HCT116 (cell line): ENCODE measurements around the gene METTL26. TPM values are rescaled to one million over a fixed set of nuclear protein-coding genes. Genes with fewer than 3 reads are reported as not detected.
A peak's percentile ranks its signal among the peaks of the same experiment; 100 is the strongest.

Experiments
- ATAC-seq: fragments of 200-7000 bp; cut with Tn5 transposase; 2 replicates; pipeline ENCODE4 v1.9.1; 2020; ENCODE audit warnings: mild to moderate bottlenecking, moderate library complexity
- BruUV-seq: library from RNA; stranded (reverse); fragments of 400-500 nt; replicated peaks from 2 replicates; lab custom pipeline; 2021; lab: Mats Ljungman, UMichigan
- CTCF ChIA-PET: fragments of 300-600 bp; sonication (Branson Sonifier 250); formaldehyde crosslinking; loops from one replicate; lab custom pipeline; 2021; ENCODE audit warnings: antibody characterized with exemption; lab: Charles Lee
- POLR2A ChIA-PET: fragments of 300-600, 350-600 bp; sonication (Branson Sonifier 250); formaldehyde crosslinking; loops from one replicate; lab custom pipeline; 2021; ENCODE audit warnings: antibody characterized with exemption; lab: Charles Lee
- RAD21 ChIA-PET, 2 experiments: fragments of 300-600 bp; sonication (Branson Sonifier 250); formaldehyde crosslinking; loops; one replicate each; lab custom pipeline; 2023; ENCODE audit warnings: low total read pairs in 2 of 2; ENCODE audit not compliant: uncharacterized antibody in 2 of 2, unreplicated experiment in 2 of 2, low non-redundant PET in 1 of 2; lab: Charles Lee
- DNase-seq: peaks from one replicate; pipeline ENCODE4 v3.0.0-alpha.2; 2010; ENCODE audit warnings: low read depth, low spot score
- H2AFZ ChIP-seq: fragments of 200-600 bp; shearing (Covaris generic), sonication (generic); 2 replicates; pipeline ENCODE4 v1.6.1; 2017; ENCODE audit warnings: low read depth, mixed run types, mixed read lengths, antibody characterized with exemption, low read length; ENCODE audit not compliant: poor library complexity, severe bottlenecking
- H3K27ac ChIP-seq: 2 replicates; pipeline ENCODE4 v1.5.1; 2012; ENCODE audit warnings: low read depth, low read length
- H3K27me3 ChIP-seq: fragments of 200-600 bp; sonication (generic); 2 replicates; pipeline ENCODE4 v1.6.1; 2016; ENCODE audit warnings: mixed run types, low read length, mixed read lengths; ENCODE audit not compliant: insufficient read depth
- H3K36me3 ChIP-seq, 2 experiments: fragments of 200-500 bp in 1 of 2; fragments of 200-600 bp in 1 of 2; sonication (Bioruptor generic) in 1 of 2; sonication (generic) in 1 of 2; 2 replicates each; pipeline versions ENCODE4 v1.5.1 to v1.6.1; 2014 to 2016; ENCODE audit warnings: low read length in 2 of 2, inconsistent platforms in 1 of 2, mixed read lengths in 1 of 2, mixed run types in 1 of 2; ENCODE audit not compliant: insufficient read depth in 2 of 2, control insufficient read depth in 1 of 2
- H3K4me1 ChIP-seq, 2 experiments: fragments of 200-600 bp in 1 of 2; sonication (generic) in 1 of 2; 2 replicates each; pipeline versions ENCODE4 v1.5.1 to v1.6.1; 2012 to 2017; ENCODE audit warnings: low read length in 2 of 2, inconsistent platforms in 1 of 2, mild to moderate bottlenecking in 1 of 2, mixed read lengths in 1 of 2, mixed run types in 1 of 2, moderate library complexity in 1 of 2; ENCODE audit not compliant: insufficient read depth in 2 of 2, control insufficient read depth in 1 of 2
- H3K4me2 ChIP-seq: fragments of 200-600 bp; sonication (generic); 2 replicates; pipeline ENCODE4 v1.6.1; 2017; ENCODE audit warnings: mixed run types, low read length, mixed read lengths
- H3K4me3 ChIP-seq, 2 experiments: fragments of 200-600 bp in 1 of 2; sonication (generic) in 1 of 2; replicated peaks in 1 of 2; 2 replicates each; pipeline ENCODE4 v1.5.1; 2011 to 2016; ENCODE audit warnings: low read length in 2 of 2, control low read depth in 1 of 2, low read depth in 1 of 2, mild to moderate bottlenecking in 1 of 2, mixed read lengths in 1 of 2, mixed run types in 1 of 2
- H3K79me2 ChIP-seq: fragments of 200-600 bp; sonication (generic); 2 replicates; pipeline ENCODE4 v1.6.1; 2017; ENCODE audit warnings: mild to moderate bottlenecking, mixed run types, low read length, moderate library complexity, mixed read lengths; ENCODE audit not compliant: insufficient read depth
- H3K9ac ChIP-seq: fragments of 200-600 bp; sonication (generic); 2 replicates; pipeline ENCODE4 v1.6.1; 2016; ENCODE audit warnings: low read length, mixed read lengths
- H3K9me2 ChIP-seq: fragments of 200-600 bp; sonication (generic), shearing (Covaris generic); 2 replicates; pipeline ENCODE4 v1.6.1; 2017; ENCODE audit warnings: mixed run types, mild to moderate bottlenecking, moderate library complexity; ENCODE audit not compliant: insufficient read depth
- H3K9me3 ChIP-seq, 2 experiments: fragments of 200-500 bp in 1 of 2; fragments of 200-600 bp in 1 of 2; sonication (Bioruptor generic) in 1 of 2; sonication (generic) in 1 of 2; 2 replicates each; pipeline ENCODE4 v1.6.1; 2014 to 2017; ENCODE audit warnings: low read length in 2 of 2, mixed read lengths in 2 of 2, inconsistent platforms in 1 of 2, low read depth in 1 of 2, mild to moderate bottlenecking in 1 of 2, mixed run types in 1 of 2, moderate library complexity in 1 of 2; ENCODE audit not compliant: control insufficient read depth in 1 of 2, insufficient read depth in 1 of 2
- H4K20me1 ChIP-seq: fragments of 200-600 bp; sonication (generic), shearing (Covaris generic); 2 replicates; pipeline ENCODE4 v1.6.1; 2017; ENCODE audit warnings: mixed run types, mild to moderate bottlenecking, moderate library complexity; ENCODE audit not compliant: insufficient read depth
- CEBPB ChIP-seq: IDR thresholded peaks from 2 replicates; pipeline ENCODE4 v1.6.1; 2012; ENCODE audit warnings: low read depth
- EGR1 ChIP-seq: IDR thresholded peaks from 2 replicates; pipeline ENCODE4 v1.6.1; 2012; ENCODE audit warnings: low read depth
- FOSL1 ChIP-seq: IDR thresholded peaks from 2 replicates; pipeline ENCODE4 v1.6.1; 2012; ENCODE audit warnings: low read depth
- SIN3A ChIP-seq: IDR thresholded peaks from 2 replicates; pipeline ENCODE4 v1.6.1; 2012; ENCODE audit warnings: low read depth
- intact Hi-C: fragments of 100-400 bp; cut with micrococcal nuclease; formaldehyde crosslinking; loops from 2 replicates; pipeline ENCODE4 v1.10.0; 2022
- total RNA-seq: library from RNA; stranded (reverse); gene quantifications from one replicate; pipeline ENCODE4 v1.2.1, GENCODE V29; 2021; ENCODE audit not compliant: unreplicated experiment

The METTL26 gene
- total RNA-seq, 1 experiment from 2014 or later: 85.7 TPM

DNA sequence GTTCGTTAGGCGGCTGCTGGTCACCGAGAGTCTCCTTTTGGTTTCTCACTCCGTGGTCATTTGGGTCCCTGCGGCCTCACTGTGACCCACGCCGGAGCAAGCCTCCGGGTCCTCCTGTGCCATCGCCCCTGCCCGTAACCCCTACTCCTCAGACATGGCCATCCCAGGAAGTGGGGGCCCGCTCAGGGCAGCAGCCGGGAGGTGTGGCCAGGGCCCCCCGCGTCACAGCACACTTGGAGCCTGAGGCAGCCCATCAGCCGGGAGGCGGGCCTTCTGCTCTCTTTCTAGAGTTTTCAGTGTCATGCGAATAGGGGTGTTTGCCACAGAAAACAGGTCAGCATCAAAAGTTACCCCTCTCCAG is 13.2 kb downstream of the METTL26 start:
- DNase-seq (no peak), ATAC-seq (no peak)
- H3K79me2 ChIP-seq: no peaks in the 10 kb centered on the region
- CTCF ChIA-PET: no interaction called here
- no peak overlapping the region for H3K9ac ChIP-seq
- RAD21 ChIA-PET: no interaction called here
- H4K20me1 ChIP-seq: no peaks in the 10 kb centered on the region
- intact Hi-C loops: no loop called here
- no peak overlapping the region for H2AFZ ChIP-seq
- POLR2A ChIA-PET: no interaction called here
- no peaks in the 10 kb centered on the region for H3K9me2 ChIP-seq
- no peaks in the 10 kb centered on the region for H3K9me3 ChIP-seq
- no peaks in the 10 kb centered on the region for H3K36me3 ChIP-seq
- no peak overlapping the region for H3K27ac ChIP-seq
- no peaks in the 10 kb centered on the region for H3K27me3 ChIP-seq
- no peak overlapping the region for H3K4me2 ChIP-seq
- peaks cover 28 to 48% of the 10 kb centered on the region in 2 experiments for H3K4me1 ChIP-seq
- no peak overlapping the region for H3K4me3 ChIP-seq
- BruUV-seq: no TSS peak
- TF ChIP-seq FOSL1: no peak

DNA sequence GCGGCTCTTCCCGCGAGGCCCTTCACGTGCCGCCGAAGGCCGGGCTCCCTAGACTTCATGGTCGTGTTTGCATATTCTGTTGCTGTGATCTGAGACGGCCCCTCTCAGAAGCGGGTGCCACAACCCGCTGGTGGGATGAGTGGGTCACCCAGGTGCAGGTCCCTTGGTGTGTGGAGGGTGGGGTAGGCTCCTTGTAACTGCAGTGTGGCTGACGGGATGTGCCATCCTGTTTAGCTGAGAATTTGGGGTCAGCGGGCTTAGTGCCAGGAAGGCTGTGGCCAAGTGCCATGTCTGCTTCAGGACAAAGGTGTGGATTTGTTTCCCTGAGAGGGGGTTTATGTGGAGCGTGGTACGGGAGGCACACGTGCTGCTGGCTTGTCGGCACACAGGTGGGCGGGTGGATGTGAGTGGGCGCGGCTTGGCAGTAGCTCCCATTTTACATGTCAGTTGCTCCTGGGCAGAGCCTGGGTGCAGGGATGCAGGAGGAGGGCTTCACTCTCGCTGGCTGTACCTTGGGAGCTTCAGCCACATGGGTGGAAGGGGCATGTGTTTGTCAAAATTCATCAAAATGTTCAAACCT is 14.5 kb downstream of the METTL26 start:
- ChIA-PET RAD21 (no interaction called here), POLR2A (no interaction called here), CTCF (interaction anchor here (0.9 kb wide), 1 partner anchor 45 kb away, joined by 3 read pairs; no protein-coding TSS in a partner anchor)
- intact Hi-C loops: no loop called here
- DNase-seq (no peak), ATAC-seq (peak; percentile 52)
- no TSS peak for BruUV-seq
- Histone ChIP-seq H3K9ac (peak overlapping the region; percentile 32), H2AFZ (no peak overlapping the region), H3K27me3 (no peaks in the 10 kb centered on the region), H3K4me1 (peaks cover 18 to 35% of the 10 kb centered on the region in 2 experiments), H3K9me2 (no peaks in the 10 kb centered on the region), H3K36me3 (no peaks in the 10 kb centered on the region), H3K4me3 (peak overlapping the region in 1 of 2 experiments; percentile 25; a peak in 1 of 4 replicates), H3K4me2 (peak overlapping the region; percentile 62), H4K20me1 (no peaks in the 10 kb centered on the region), H3K9me3 (no peaks in the 10 kb centered on the region), H3K79me2 (no peaks in the 10 kb centered on the region), H3K27ac (peak overlapping the region; percentile 53)
- TF ChIP-seq EGR1 (0 out of 2 replicates have a peak, but pooled peaks have one; percentile 39), CEBPB (no peak), SIN3A (no peak)
